ENCODE data around the gene STAT4. TPM values are rescaled to one million over a fixed set of nuclear protein-coding genes. Genes with fewer than 3 reads are reported as not detected.

STAT4 gene
- total RNA-seq, 1 experiment from 2014 or later = 0.44 TPM

DNA sequence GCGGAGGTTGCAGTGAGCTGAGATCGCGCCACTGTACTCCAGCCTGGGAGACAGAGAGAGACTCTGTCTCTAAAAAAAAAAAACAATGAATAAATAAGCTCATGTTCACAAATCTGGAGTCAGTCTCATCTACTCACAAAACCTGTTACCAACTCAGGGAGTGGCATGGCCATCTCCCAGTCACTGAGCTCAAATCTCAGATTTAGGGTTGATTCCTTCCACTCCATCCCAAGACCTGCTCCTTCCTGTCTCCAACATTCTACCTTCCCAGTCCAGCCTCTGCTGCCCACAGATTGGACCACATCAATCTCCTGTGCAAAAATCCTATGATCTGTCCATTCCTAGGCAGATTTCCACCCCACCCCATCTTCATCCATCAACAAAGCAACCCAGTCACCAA lies 138.4 kb downstream of the STAT4 start:
- Mint-ChIP-seq H3K36me3 (peaks cover 17% of the 10 kb centered on the region), H3K27ac (no peak overlapping the region), H3K4me1 (no peaks in the 10 kb centered on the region), H3K27me3 (ENCODE audit: low read depth) (no peaks in the 10 kb centered on the region; the same call in 1 of the 2 replicates), H3K9me3 (no peaks in the 10 kb centered on the region; the same call in 1 of the 2 replicates), H3K4me3 (no peak overlapping the region)
- ATAC-seq (no peak), DNase-seq (ENCODE audit: low spot score) (no peak)
- ChIA-PET POLR2A (no interaction called here), CTCF (interaction anchor here (0.9 to 1.0 kb wide), 2 partner anchors 62 to 161 kb away, joined by 3 read pairs; no protein-coding TSS in a partner anchor)
- TF ChIP-seq, protein P1, sequence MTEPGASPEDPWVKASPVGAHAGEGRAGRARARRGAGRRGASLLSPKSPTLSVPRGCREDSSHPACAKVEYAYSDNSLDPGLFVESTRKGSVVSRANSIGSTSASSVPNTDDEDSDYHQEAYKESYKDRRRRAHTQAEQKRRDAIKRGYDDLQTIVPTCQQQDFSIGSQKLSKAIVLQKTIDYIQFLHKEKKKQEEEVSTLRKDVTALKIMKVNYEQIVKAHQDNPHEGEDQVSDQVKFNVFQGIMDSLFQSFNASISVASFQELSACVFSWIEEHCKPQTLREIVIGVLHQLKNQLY (CRISPR knock-in tag; IDR thresholded peaks at IDR 0.05) = no peak
- no peak for TF ChIP-seq TCF7 (CRISPR knock-in tag; IDR thresholded peaks at IDR 0.05; ENCODE audit: low read depth)
- TF ChIP-seq IRF2 (CRISPR knock-in tag; IDR thresholded peaks at IDR 0.05; ENCODE audit: borderline replicate concordance, low read depth) = no peak
- TF ChIP-seq SP1 (CRISPR knock-in tag; conservative IDR thresholded peaks at IDR 0.05) = no peak

DNA sequence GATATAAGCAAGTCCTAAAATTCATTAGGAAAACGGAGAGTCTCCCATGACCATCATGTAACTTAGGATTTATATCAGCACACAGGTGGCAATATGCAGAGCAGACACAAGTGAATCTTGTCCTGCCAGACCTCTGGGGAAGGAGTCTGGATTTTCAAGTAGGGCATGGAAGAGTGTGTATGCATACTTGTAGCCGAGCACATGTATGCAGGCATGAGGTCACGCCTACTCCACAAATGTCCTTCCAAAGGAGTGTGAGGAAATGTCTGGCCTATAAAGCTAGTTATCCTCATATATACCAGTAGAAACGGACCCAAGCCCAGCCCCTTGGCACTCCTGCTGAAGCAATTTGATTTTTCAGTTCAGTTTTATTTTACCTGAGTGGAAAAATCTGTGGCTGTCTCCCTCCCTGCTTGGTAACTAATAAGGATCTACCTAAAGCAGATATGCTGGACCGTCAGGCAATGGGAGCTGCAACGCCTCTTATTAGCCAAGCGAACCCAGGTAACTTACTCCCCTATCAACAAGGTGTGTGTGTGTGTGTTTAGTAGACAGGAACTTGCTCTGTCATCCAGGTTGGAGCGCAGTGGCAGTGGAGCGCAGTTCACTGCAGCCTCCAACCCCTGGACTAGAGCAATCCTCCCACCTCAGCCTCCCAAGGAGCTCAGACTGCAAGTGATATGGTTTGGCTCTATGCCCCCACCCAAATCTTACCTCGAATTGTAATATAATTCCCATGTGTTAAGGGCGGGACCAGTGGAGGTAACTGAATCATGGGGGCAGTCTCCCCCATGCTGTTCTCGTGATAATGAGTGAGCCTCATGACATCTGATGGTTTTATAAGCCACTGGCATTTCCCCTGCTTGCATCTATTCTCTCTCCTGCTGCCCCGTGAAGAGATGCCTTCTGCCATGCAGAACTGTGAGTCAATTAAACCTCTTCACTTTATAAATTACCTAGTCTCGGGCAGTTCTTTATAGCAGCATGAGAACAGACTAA lies 139.6 kb downstream of the STAT4 start:
- H3K9me3 Mint-ChIP-seq = no peaks in the 10 kb centered on the region; the same call in 1 of the 2 replicates
- POLR2A ChIA-PET = no interaction called here
- H3K27ac Mint-ChIP-seq = no peak overlapping the region
- CTCF ChIA-PET = interaction anchor here (1.0 kb wide), 1 partner anchor 160 kb away, joined by 3 read pairs; no protein-coding TSS in a partner anchor
- no peak overlapping the region for H3K4me3 Mint-ChIP-seq
- no peaks in the 10 kb centered on the region for H3K27me3 Mint-ChIP-seq (ENCODE audit: low read depth)
- DNase-seq (ENCODE audit: low spot score) (no peak), ATAC-seq (no peak)
- no peaks in the 10 kb centered on the region for H3K4me1 Mint-ChIP-seq
- peaks cover 28% of the 10 kb centered on the region for H3K36me3 Mint-ChIP-seq
- no peak for TF ChIP-seq IRF2 (CRISPR knock-in tag; IDR thresholded peaks at IDR 0.05; ENCODE audit: borderline replicate concordance, low read depth)
- no peak for TF ChIP-seq NFATC4 (CRISPR knock-in tag; IDR thresholded peaks at IDR 0.05)
- no peak for TF ChIP-seq ZNF396 (CRISPR knock-in tag; IDR thresholded peaks at IDR 0.05; ENCODE audit: borderline replicate concordance)
- TF ChIP-seq, protein P2, sequence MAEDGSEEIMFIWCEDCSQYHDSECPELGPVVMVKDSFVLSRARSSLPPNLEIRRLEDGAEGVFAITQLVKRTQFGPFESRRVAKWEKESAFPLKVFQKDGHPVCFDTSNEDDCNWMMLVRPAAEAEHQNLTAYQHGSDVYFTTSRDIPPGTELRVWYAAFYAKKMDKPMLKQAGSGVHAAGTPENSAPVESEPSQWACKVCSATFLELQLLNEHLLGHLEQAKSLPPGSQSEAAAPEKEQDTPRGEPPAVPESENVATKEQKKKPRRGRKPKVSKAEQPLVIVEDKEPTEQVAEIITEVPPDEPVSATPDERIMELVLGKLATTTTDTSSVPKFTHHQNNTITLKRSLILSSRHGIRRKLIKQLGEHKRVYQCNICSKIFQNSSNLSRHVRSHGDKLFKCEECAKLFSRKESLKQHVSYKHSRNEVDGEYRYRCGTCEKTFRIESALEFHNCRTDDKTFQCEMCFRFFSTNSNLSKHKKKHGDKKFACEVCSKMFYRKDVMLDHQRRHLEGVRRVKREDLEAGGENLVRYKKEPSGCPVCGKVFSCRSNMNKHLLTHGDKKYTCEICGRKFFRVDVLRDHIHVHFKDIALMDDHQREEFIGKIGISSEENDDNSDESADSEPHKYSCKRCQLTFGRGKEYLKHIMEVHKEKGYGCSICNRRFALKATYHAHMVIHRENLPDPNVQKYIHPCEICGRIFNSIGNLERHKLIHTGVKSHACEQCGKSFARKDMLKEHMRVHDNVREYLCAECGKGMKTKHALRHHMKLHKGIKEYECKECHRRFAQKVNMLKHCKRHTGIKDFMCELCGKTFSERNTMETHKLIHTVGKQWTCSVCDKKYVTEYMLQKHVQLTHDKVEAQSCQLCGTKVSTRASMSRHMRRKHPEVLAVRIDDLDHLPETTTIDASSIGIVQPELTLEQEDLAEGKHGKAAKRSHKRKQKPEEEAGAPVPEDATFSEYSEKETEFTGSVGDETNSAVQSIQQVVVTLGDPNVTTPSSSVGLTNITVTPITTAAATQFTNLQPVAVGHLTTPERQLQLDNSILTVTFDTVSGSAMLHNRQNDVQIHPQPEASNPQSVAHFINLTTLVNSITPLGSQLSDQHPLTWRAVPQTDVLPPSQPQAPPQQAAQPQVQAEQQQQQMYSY (CRISPR knock-in tag; IDR thresholded peaks at IDR 0.05) = no peak
- no peak for TF ChIP-seq JAZF1 (CRISPR knock-in tag; IDR thresholded peaks at IDR 0.05)
- no peak for TF ChIP-seq ZNF138 (CRISPR knock-in tag; conservative IDR thresholded peaks at IDR 0.05)
- TF ChIP-seq, protein P3, sequence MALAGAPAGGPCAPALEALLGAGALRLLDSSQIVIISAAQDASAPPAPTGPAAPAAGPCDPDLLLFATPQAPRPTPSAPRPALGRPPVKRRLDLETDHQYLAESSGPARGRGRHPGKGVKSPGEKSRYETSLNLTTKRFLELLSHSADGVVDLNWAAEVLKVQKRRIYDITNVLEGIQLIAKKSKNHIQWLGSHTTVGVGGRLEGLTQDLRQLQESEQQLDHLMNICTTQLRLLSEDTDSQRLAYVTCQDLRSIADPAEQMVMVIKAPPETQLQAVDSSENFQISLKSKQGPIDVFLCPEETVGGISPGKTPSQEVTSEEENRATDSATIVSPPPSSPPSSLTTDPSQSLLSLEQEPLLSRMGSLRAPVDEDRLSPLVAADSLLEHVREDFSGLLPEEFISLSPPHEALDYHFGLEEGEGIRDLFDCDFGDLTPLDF (CRISPR knock-in tag; IDR thresholded peaks at IDR 0.05) = no peak
- TF ChIP-seq CBFB (CRISPR knock-in tag; IDR thresholded peaks at IDR 0.05; ENCODE audit: low read depth) = no peak
- no peak for TF ChIP-seq GABPB1 (CRISPR knock-in tag; IDR thresholded peaks at IDR 0.05)
- TF ChIP-seq, protein P4, sequence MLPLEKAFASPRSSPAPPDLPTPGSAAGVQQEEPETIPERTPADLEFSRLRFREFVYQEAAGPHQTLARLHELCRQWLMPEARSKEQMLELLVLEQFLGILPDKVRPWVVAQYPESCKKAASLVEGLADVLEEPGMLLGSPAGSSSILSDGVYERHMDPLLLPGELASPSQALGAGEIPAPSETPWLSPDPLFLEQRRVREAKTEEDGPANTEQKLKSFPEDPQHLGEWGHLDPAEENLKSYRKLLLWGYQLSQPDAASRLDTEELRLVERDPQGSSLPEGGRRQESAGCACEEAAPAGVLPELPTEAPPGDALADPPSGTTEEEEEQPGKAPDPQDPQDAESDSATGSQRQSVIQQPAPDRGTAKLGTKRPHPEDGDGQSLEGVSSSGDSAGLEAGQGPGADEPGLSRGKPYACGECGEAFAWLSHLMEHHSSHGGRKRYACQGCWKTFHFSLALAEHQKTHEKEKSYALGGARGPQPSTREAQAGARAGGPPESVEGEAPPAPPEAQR (CRISPR knock-in tag; IDR thresholded peaks at IDR 0.05) = no peak
- TF ChIP-seq RORB (CRISPR knock-in tag; IDR thresholded peaks at IDR 0.05) = no peak
- no peak for TF ChIP-seq NR1H2 (CRISPR knock-in tag; IDR thresholded peaks at IDR 0.05)
- TF ChIP-seq, protein P5, sequence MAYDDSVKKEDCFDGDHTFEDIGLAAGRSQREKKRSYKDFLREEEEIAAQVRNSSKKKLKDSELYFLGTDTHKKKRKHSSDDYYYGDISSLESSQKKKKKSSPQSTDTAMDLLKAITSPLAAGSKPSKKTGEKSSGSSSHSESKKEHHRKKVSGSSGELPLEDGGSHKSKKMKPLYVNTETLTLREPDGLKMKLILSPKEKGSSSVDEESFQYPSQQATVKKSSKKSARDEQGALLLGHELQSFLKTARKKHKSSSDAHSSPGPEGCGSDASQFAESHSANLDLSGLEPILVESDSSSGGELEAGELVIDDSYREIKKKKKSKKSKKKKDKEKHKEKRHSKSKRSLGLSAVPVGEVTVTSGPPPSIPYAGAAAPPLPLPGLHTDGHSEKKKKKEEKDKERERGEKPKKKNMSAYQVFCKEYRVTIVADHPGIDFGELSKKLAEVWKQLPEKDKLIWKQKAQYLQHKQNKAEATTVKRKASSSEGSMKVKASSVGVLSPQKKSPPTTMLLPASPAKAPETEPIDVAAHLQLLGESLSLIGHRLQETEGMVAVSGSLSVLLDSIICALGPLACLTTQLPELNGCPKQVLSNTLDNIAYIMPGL (CRISPR knock-in tag; IDR thresholded peaks at IDR 0.05) = no peak
- TF ChIP-seq, protein P6, sequence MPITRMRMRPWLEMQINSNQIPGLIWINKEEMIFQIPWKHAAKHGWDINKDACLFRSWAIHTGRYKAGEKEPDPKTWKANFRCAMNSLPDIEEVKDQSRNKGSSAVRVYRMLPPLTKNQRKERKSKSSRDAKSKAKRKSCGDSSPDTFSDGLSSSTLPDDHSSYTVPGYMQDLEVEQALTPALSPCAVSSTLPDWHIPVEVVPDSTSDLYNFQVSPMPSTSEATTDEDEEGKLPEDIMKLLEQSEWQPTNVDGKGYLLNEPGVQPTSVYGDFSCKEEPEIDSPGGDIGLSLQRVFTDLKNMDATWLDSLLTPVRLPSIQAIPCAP (CRISPR knock-in tag; IDR thresholded peaks at IDR 0.05) = no peak
- TF ChIP-seq, protein P7, sequence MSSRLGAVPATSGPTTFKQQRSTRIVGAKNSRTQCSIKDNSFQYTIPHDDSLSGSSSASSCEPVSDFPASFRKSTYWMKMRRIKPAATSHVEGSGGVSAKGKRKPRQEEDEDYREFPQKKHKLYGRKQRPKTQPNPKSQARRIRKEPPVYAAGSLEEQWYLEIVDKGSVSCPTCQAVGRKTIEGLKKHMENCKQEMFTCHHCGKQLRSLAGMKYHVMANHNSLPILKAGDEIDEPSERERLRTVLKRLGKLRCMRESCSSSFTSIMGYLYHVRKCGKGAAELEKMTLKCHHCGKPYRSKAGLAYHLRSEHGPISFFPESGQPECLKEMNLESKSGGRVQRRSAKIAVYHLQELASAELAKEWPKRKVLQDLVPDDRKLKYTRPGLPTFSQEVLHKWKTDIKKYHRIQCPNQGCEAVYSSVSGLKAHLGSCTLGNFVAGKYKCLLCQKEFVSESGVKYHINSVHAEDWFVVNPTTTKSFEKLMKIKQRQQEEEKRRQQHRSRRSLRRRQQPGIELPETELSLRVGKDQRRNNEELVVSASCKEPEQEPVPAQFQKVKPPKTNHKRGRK (CRISPR knock-in tag; IDR thresholded peaks at IDR 0.05; ENCODE audit: borderline replicate concordance) = no peak
- TF ChIP-seq MYBL2 (CRISPR knock-in tag; IDR thresholded peaks at IDR 0.05) = no peak
- TF ChIP-seq GRHL2 (CRISPR knock-in tag; IDR thresholded peaks at IDR 0.05; ENCODE audit: insufficient replicate concordance, severe bottlenecking) = no peak
